ENCODE measurements around the gene TIMMDC1. TPM values are rescaled to one million over a fixed set of nuclear protein-coding genes. Genes with fewer than 3 reads are reported as not detected.

The TIMMDC1 gene
- total and polyA plus RNA-seq, 2 of the 13 experiments (the other 11 are each of a cell fraction or from before 2014, with no cell fraction given), result 50.0 to 77.8 TPM

DNA sequence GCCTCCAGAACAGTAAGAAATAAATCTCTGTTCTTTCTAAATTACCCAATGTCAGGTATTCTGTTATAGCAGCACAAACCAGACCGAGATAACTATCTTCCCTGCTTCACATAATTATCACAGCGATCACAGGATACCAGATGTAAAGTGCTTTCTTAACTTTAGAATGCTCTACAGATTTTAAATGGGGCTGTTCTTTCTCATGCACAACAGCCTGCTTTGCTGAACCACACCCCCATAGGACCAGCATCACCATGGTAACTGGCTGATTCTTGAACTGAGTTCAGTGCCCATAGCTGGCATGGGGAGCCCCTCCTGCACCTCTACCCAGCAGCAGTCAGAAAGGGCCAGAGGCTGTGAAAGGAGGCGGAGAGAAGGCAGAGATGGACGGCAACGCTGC lies 53.3 kb downstream of the TIMMDC1 start:
- 17% methylated on average over 2 of the region's 5 CpGs for WGBS (ENCODE audit: low lambda C conversion rate)
- POLR2A ChIA-PET, result no interaction called here
- TF ChIP-seq ZNF335 (CRISPR knock-in tag; IDR thresholded peaks at IDR 0.05) (no peak), TBX2 (CRISPR knock-in tag; IDR thresholded peaks at IDR 0.05; ENCODE audit: borderline replicate concordance) (no peak), ZNF160 (CRISPR knock-in tag; IDR thresholded peaks at IDR 0.05) (no peak), ZNF646 (CRISPR knock-in tag; IDR thresholded peaks at IDR 0.05) (no peak), ZNF318 (CRISPR knock-in tag; IDR thresholded peaks at IDR 0.05) (no peak), NCOA5 (CRISPR knock-in tag; IDR thresholded peaks at IDR 0.05) (no peak)
- TF ChIP-seq, protein P1, sequence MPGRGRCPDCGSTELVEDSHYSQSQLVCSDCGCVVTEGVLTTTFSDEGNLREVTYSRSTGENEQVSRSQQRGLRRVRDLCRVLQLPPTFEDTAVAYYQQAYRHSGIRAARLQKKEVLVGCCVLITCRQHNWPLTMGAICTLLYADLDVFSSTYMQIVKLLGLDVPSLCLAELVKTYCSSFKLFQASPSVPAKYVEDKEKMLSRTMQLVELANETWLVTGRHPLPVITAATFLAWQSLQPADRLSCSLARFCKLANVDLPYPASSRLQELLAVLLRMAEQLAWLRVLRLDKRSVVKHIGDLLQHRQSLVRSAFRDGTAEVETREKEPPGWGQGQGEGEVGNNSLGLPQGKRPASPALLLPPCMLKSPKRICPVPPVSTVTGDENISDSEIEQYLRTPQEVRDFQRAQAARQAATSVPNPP (CRISPR knock-in tag; IDR thresholded peaks at IDR 0.05), result no peak

More for the DNA sequence above, 53.3 kb downstream of the TIMMDC1 start:
- in situ Hi-C loops (cut with HindIII; ENCODE audit: extremely low pct_ligation_motif_present, low pct_unique_long_range_greater_than_20kb) (no loop called here), intact Hi-C loops (cut with micrococcal nuclease; ENCODE audit: unreplicated experiment) (no loop called here)
- Histone ChIP-seq H3K36me3 (replicated peaks in 1 of 2; ENCODE audit: control insufficient read depth in 1 of 2, insufficient read depth in 2 of 2, low read length in 2 of 2) (no peaks in the 10 kb centered on the region), H3K4me1 (ENCODE audit: insufficient read depth, low read length) (no peaks in the 10 kb centered on the region), H3K27ac (ENCODE audit: extremely low read length, insufficient read depth, low read length) (no peak overlapping the region), H3K9ac (ENCODE audit: insufficient read depth, low read depth, low read length) (no peak overlapping the region), H3K27me3 (ENCODE audit: control insufficient read depth in 1 of 2, insufficient read depth in 2 of 2, low read length in 2 of 2) (peaks cover 0 to 6% of the 10 kb centered on the region in 2 experiments; a peak in 2 of 5 replicates), H4K20me1 (ENCODE audit: insufficient read depth, low read length) (no peaks in the 10 kb centered on the region), H3K79me2 (ENCODE audit: insufficient read depth, low read length) (no peaks in the 10 kb centered on the region), H3K4me3 (replicated peaks in 1 of 3; ENCODE audit: insufficient read depth in 1 of 3, low read depth in 2 of 3, low read length in 3 of 3) (no peak overlapping the region), H2AFZ (ENCODE audit: low read length) (no peak overlapping the region), H3K9me3 (ENCODE audit: low read length) (no peaks in the 10 kb centered on the region), H3K4me2 (ENCODE audit: low read depth, low read length) (no peak overlapping the region)
- DNase-seq (ENCODE audit: low spot score), result no peak
- FAIRE-seq, result no peak
- CTCF ChIA-PET (ENCODE audit: low intra/inter-chr PET ratio, low total read pairs), result no interaction called here
- no TSS peak for BruUV-seq (replicated peaks)
- no peak for ATAC-seq

Measured in HepG2 (cell line).